HG02884 (cell line): ENCODE data around the gene CNIH1.
A peak's percentile ranks its signal among the peaks of the same experiment; 100 is the strongest.
"Not testable (repeated sequence)": the region's sequence is repeated elsewhere in the genome, so short reads cannot be mapped to it uniquely, and the experiment has no call there.

Source experiments
- ATAC-seq: cut with Tn5 transposase; IDR thresholded peaks from one replicate; pipeline ENCODE4 v1.9.1; 2021; ENCODE audit warnings: mild to moderate bottlenecking, moderate library complexity; ENCODE audit not compliant: unreplicated experiment

Gene CNIH1

GRCh38 chr14:54470701-54471100, 29.5 kb upstream of the CNIH1 start:
- ATAC-seq = no peak

DNA sequence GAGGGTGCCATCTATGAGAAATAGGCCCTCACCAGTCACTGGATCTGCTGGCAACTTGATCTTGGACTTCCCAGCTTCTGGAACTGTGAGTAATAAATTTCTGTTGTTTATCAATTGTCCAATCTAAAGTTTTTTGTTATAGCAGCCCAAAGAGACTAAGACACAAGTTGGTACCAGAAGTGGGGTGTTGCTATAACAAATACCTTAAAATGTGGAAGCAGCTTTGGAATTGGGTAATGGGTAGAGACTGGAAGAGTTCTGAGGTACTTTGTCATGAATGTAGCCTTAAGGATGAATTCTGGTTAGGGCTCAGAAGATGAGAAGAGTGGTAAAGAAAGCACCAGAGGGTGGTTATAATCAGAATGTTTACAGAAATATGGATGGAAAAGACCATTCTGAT, 26.1 kb upstream of the CNIH1 start:
- ATAC-seq = no peak

GRCh38 chr14:54465654-54466053, 24.5 kb upstream of the CNIH1 start:
- no peak for ATAC-seq

- no peak for ATAC-seq
Measured at GRCh38 chr14:54462048-54462447, 20.9 kb upstream of the CNIH1 start.

GRCh38 chr14:54459106-54459505, 17.9 kb upstream of the CNIH1 start:
- ATAC-seq = no peak

DNA sequence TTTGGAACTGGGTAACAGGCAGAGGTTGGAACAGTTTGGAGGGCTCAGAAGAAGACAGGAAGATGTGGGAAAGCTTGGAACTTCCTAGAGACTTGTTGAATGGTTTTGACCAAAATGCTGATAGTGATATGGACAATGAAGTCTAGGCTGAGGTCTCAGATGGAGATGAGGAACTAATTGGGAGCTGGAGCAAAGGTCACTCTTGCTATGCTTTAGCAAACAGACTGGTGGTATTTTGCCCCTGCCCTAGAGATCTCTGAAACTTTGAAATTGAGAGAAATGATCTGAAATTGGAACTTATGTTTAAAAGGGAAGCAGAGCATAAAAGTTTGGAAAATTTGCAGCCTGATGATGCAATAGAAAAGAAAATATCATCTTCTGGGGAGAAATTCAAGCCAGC, 17.4 kb upstream of the CNIH1 start:
- ATAC-seq = not testable (repeated sequence)

GRCh38 chr14:54457609-54457996, 16.4 kb upstream of the CNIH1 start:
- ATAC-seq = no peak

GRCh38 chr14:54456820-54457608, 15.8 kb upstream of the CNIH1 start:
- ATAC-seq = not testable (repeated sequence)

- no peak for ATAC-seq
Measured at GRCh38 chr14:54455363-54455762, 14.2 kb upstream of the CNIH1 start.

GRCh38 chr14:54453990-54454389, 12.8 kb upstream of the CNIH1 start:
- ATAC-seq = not testable (repeated sequence)

GRCh38 chr14:54453252-54453651, 12.1 kb upstream of the CNIH1 start:
- no peak for ATAC-seq

- ATAC-seq = no peak
Measured at GRCh38 chr14:54451961-54452360, 10.8 kb upstream of the CNIH1 start.

GRCh38 chr14:54451121-54451601, 10.0 kb upstream of the CNIH1 start:
- ATAC-seq = no peak

DNA sequence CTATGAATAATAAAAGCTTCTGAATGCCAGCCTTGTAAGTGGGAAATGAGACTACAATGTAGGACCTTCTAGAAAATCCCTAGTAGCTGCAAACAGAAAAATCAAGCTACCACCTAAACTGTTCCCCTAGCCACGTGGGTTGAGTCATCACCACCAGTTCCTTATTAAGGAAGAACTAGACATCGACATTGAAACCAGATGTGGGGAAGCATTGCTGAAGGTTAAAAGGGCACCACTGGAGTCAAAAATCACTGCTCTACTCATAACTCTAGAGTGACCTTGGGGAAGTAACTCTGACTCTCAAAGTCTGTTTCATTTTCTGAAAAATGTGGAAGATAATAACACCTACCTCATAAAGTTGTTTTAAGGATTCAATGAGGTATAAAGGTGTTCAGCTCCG, 9.4 kb upstream of the CNIH1 start:
- peak; percentile 63 for ATAC-seq

DNA sequence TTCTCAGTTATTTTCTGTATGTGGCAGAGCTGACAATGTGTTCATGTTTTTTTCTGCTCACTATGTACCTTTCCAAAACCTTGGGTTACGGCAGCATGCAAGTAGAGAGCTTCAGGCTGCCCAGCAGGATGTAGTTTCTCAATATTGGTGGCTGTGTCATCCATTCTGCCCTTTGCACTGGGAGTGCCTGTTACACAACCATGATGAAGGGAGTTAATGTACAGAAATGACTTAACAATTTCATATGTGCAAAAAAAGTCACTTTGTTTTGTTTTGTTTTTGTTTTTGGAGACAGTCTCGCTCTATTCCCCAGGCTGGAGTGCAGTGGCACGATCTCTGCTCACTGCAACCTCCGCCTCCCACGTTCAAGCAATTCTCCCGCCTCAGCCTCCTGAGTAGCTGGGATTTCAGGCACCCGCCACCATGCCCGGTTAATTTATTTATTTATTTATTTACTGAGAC, 6.1 kb upstream of the CNIH1 start:
- no peak for ATAC-seq

DNA sequence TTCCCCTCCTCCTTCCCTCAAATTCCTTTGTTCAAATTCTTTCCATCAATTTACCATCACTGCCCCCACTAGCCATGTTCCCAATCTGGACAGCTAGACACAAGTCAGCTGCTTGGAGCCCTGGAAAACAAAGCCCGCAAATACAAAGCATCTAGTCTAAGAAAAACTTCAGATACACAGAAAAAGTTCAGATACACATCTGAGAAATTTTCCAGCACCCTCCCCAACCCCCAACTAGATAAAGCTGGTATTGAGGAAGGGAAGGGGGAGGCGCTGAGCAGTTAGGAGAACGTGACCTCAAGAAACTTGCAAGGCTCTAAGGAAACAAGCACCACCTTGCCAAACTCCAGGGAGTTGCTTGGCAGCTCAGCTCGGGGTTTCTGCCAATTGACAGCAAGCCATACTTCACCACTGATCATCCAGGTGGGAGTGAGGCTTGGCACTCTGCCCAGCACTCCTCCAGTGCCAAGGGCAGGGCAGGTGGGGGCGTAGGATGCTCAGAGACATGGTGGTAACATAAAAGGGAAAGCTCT, 5.1 kb upstream of the CNIH1 start:
- no peak for ATAC-seq

DNA sequence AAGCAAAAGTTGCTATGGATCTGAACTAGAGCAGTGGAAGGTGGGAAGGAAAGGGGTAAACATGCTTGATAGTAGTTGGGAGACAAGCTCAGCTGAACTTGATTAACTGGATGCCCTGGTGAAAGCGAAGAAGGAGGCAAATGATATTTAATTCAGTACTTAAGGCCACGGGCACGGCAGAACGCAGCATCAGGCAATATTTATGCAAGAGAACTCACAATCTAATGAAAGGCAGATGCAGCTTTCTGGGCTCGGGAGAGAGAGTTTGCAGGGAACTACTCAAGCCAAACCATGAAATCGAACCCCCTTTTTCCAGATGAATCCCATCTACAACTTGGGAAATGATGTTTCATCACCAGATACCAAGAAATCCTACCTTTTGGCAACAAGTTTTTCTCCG, 3.5 kb upstream of the CNIH1 start:
- ATAC-seq = no peak

DNA sequence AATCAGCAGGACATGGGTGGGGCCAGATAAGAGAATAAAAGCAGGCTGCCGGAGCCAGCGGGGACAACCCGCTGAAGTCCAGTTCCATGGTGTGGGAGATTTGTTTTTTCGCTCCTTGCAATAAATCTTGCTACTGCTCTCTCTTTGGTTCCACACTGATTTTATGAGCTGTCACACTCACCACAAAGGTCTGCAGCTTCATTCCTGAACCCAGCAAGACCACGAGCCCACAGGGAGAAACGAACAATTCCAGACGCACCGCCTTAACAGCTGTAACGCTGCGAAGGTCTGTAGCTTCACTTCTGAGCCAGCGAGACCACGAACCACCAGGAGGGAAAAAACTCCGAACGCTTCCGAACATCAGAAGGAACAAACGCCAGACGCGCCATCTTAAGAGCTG, 2.8 kb upstream of the CNIH1 start:
- no peak for ATAC-seq

DNA sequence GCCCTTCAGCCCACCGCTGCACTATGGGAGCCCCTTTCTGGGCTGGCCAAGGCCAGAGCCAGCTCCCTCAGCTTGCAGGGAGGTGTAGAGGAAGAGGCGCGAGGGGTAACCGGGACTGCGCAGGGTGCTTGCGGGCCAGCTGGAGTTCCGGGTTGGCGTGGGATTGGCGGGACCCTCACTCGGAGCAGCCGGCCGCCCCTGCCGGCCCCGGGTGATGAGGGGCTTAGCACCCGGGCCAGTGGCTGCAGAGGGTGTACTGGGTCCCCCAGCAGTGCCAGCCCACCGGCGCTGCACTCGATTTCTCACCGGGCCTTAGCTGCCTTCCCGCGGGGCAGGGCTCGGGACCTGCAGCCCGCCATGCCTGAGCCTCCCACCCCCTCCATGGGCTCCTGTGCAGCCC, 1.8 kb upstream of the CNIH1 start:
- not testable (repeated sequence) for ATAC-seq

GRCh38 chr14:54440476-54440872, 700 bp downstream of the CNIH1 start:
- ATAC-seq = no peak

DNA sequence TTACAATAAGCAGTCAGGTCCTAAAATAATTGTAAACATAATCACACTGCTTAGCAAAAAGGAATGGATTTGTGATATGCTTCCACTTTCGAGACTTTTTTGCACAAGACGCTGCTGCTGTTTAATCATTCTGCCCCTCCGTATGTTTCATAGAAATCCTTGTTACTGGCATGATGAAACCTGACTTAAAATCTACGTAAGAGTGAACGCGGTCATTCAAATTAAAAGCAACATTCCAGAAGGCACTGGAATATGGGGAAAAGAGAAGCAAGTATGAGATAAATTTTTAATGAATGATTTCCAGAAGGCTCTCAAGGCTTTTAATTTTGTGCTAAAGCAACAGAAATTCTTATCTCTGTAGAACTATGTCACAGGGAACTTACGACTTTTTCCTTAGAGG, 1.1 kb downstream of the CNIH1 start:
- ATAC-seq = no peak

DNA sequence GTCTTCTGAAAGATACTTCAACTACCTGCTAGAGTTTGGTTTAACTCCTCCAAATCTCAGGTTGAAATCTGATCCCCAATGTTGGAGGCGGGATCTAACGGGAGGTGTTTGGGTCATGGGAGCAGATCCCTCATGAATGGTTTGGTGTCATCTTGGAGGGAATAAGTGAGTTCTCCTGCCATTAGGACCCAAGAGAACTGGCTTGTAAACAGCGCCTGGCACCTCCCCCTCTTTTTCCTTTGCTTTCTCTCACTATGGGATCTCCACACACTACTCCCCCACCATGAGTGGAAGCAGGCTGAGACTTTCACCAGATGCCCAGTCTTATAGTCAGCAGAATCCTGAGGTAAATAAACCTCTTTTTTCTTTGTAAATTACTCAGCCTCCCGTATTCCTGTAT, 2.5 kb downstream of the CNIH1 start:
- no peak for ATAC-seq

- ATAC-seq = not testable (repeated sequence)
Measured at GRCh38 chr14:54437954-54438353, 3.2 kb downstream of the CNIH1 start.
